ENCODE data around the gene OR2F1.

GRCh38 chr7:143988976-143989745 lies 34.5 kb downstream of the OR2F1 start:
- TF ChIP-seq CTCF (IDR thresholded peaks at IDR 0.05) = no peak
- no peak for TF ChIP-seq SIN3A (IDR thresholded peaks at IDR 0.05; ENCODE audit: borderline replicate concordance, insufficient read depth, low read depth, low read length)
- TF ChIP-seq POLR2AphosphoS5 (IDR thresholded peaks at IDR 0.05; ENCODE audit: low read depth, low read length) = no peak

Data from Panc1 (cell line).